SK-N-MC (cell line): ENCODE data around the gene PRSS12.
"Not testable (repeated sequence)": the region's sequence is repeated elsewhere in the genome, so short reads cannot be mapped to it uniquely, and the experiment has no call there.

Experiments used
- DNase-seq: peaks from one replicate; pipeline ENCODE4 v3.0.0-alpha.2; 2011; ENCODE audit warnings: low read depth, low spot score
- H3K27ac ChIP-seq: fragments of 200-600 bp; sonication (generic); 2 replicates; pipeline ENCODE4 v1.5.1; 2016; ENCODE audit warnings: mixed run types
- H3K36me3 ChIP-seq: fragments of 200-600 bp; sonication (generic); 2 replicates; pipeline ENCODE4 v1.6.1; 2017; ENCODE audit warnings: antibody characterized with exemption, low read length, mixed read lengths; ENCODE audit not compliant: insufficient read depth
- H3K4me3 ChIP-seq: fragments of 200-600 bp; sonication (generic); 2 replicates; pipeline ENCODE4 v1.5.1; 2016
- H3K9ac ChIP-seq: fragments of 200-600 bp; sonication (generic); 2 replicates; pipeline ENCODE4 v1.8.0; 2017; ENCODE audit warnings: mixed run types, mixed read lengths; ENCODE audit not compliant: insufficient read length
- H3K9me3 ChIP-seq: fragments of 200-600 bp; sonication (generic); 2 replicates; pipeline ENCODE4 v1.6.1; 2017; ENCODE audit warnings: low read depth, mild to moderate bottlenecking, antibody characterized with exemption, low read length, moderate library complexity, mixed read lengths
- EZH2 ChIP-seq: fragments of 200-600 bp; sonication (generic); IDR thresholded peaks from one replicate; pipeline ENCODE4 v1.6.1; 2017; ENCODE audit warnings: antibody characterized with exemption
- FOXP2 ChIP-seq: optimal IDR thresholded peaks from 2 replicates; pipeline ENCODE3; 2011; ENCODE audit warnings: mild to moderate bottlenecking, moderate library complexity; ENCODE audit not compliant: insufficient read depth; ENCODE audit errors: extremely low read length, control extremely low read depth
- POLR2AphosphoS5 ChIP-seq: IDR thresholded peaks from 2 replicates; pipeline ENCODE4 v1.6.1; 2012; ENCODE audit warnings: mild to moderate bottlenecking, low read depth, low read length, borderline replicate concordance

PRSS12 gene

DNA sequence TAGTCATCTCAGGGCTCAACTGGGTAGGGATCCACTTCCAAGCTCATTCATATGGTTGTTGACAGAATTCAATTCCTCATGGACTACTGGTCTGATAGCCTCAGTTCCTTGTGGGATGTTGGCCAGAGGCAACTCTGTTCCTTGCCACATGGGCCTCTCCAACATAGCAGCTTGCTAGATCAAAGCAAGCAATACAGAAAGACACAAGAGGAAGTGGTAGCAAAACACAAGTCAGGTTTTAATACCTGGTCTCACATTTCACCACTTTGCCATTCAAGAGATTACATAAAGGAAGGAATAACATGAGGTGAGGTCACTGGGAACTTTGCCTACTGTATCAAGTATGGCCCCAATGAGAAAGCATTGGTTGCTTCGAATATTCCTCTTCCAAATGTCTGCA lies 79.2 kb downstream of the PRSS12 start:
- no peak for DNase-seq
- TF ChIP-seq EZH2 (no peak), POLR2AphosphoS5 (no peak), FOXP2 (no peak)

GRCh38 chr4:118271788-118272187 lies 81.0 kb downstream of the PRSS12 start:
- H3K27ac ChIP-seq: no peak overlapping the region
- H3K4me3 ChIP-seq: no peak overlapping the region
- H3K9ac ChIP-seq: no peak overlapping the region
- no peaks in the 10 kb centered on the region for H3K36me3 ChIP-seq
- TF ChIP-seq EZH2 (no peak), POLR2AphosphoS5 (no peak), FOXP2 (no peak)
- no peak for DNase-seq
- no peaks in the 10 kb centered on the region for H3K9me3 ChIP-seq

More for the DNA sequence above, 79.2 kb downstream of the PRSS12 start:
- Histone ChIP-seq H3K36me3 (no peaks in the 10 kb centered on the region), H3K27ac (no peak overlapping the region), H3K9ac (no peak overlapping the region), H3K4me3 (no peak overlapping the region), H3K9me3 (no peaks in the 10 kb centered on the region)

- no peak for TF ChIP-seq POLR2AphosphoS5
- no peak for TF ChIP-seq EZH2
- no peak for TF ChIP-seq FOXP2
- no peaks in the 10 kb centered on the region for H3K9me3 ChIP-seq
- H3K9ac ChIP-seq: no peak overlapping the region
- H3K36me3 ChIP-seq: no peaks in the 10 kb centered on the region
- no peak overlapping the region for H3K27ac ChIP-seq
- DNase-seq: peak; percentile 85
- H3K4me3 ChIP-seq: peak overlapping the region; percentile 38; the same call in 1 of the 2 replicates
Observed at GRCh38 chr4:118270492-118270891, 82.3 kb downstream of the PRSS12 start.

GRCh38 chr4:118268780-118269179 lies 84.0 kb downstream of the PRSS12 start:
- TF ChIP-seq EZH2: no peak
- no peak overlapping the region for H3K4me3 ChIP-seq
- DNase-seq: no peak
- H3K36me3 ChIP-seq: no peaks in the 10 kb centered on the region
- H3K27ac ChIP-seq: no peak overlapping the region
- H3K9me3 ChIP-seq: no peaks in the 10 kb centered on the region
- no peak overlapping the region for H3K9ac ChIP-seq

DNA sequence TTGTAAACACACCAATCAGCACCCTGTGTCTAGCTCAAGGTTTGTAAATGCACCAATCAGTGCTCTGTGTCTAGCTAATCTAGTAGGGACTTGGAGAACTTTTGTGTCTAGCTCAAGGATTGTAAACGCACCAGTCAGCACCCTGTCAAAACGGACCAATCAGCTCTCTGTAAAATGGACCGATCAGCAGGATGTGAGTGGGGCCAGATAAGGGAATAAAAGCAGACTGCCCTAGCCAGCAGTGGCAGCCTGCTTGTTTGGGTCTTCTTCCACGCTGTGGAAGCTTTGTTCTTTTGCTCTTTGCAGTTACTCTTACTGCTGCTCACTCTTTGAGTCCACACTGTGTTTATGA lies 86.7 kb downstream of the PRSS12 start:
- not testable (repeated sequence) for DNase-seq, H3K27ac ChIP-seq, H3K4me3 ChIP-seq, H3K9me3 ChIP-seq, H3K36me3 ChIP-seq, H3K9ac ChIP-seq

GRCh38 chr4:118265312-118266144 lies 87.3 kb downstream of the PRSS12 start:
- Histone ChIP-seq H3K27ac (no peak overlapping the region), H3K36me3 (no peaks in the 10 kb centered on the region), H3K4me3 (no peak overlapping the region), H3K9ac (no peak overlapping the region), H3K9me3 (no peaks in the 10 kb centered on the region)
- TF ChIP-seq POLR2AphosphoS5 (no peak), FOXP2 (no peak), EZH2 (no peak)
- no peak for DNase-seq

DNA sequence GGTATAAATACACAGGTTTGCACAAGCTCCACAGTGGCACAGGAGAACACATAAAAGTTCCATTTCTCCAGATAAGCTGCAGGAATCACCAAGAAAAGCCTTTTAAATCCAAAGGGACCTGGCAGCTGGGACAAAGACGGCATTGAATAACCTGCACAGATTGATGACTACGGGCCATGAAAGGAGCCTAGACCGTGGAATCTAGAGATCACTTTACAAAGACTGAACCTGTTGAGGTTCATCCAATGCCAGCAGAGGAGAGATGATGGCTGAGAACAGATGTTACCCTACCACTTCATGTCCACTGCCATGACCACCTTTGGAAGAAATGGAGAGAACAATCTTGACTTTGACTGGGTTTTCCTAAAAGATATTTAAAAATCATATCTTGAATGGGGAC lies 88.7 kb downstream of the PRSS12 start:
- Histone ChIP-seq H3K36me3 (no peaks in the 10 kb centered on the region), H3K9ac (no peak overlapping the region), H3K4me3 (no peak overlapping the region), H3K27ac (no peak overlapping the region), H3K9me3 (no peaks in the 10 kb centered on the region)
- no peak for TF ChIP-seq POLR2AphosphoS5
- no peak for TF ChIP-seq FOXP2
- no peak for TF ChIP-seq EZH2
- no peak for DNase-seq

DNA sequence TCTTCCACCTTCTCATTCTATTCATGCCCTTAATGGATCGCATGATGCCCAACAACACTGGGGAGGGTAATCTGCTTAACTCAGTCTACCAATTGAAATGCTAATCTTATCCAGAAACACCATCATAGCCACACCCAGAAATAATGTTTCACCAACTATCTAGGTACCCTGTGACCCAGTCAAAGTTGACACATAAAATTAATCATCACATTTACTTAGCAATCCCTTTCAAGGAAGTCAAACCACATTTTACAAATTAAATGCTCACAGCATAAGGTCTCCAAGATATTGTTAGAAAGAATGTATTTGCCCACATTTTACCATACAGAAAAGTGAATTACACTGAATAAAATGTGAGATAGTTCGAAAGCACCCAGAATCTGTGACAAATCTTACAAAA lies 92.5 kb downstream of the PRSS12 start:
- Histone ChIP-seq H3K9me3 (no peaks in the 10 kb centered on the region), H3K36me3 (no peaks in the 10 kb centered on the region), H3K4me3 (no peak overlapping the region), H3K9ac (no peak overlapping the region), H3K27ac (no peak overlapping the region)
- TF ChIP-seq FOXP2: no peak
- no peak for TF ChIP-seq EZH2
- TF ChIP-seq POLR2AphosphoS5: no peak
- no peak for DNase-seq

DNA sequence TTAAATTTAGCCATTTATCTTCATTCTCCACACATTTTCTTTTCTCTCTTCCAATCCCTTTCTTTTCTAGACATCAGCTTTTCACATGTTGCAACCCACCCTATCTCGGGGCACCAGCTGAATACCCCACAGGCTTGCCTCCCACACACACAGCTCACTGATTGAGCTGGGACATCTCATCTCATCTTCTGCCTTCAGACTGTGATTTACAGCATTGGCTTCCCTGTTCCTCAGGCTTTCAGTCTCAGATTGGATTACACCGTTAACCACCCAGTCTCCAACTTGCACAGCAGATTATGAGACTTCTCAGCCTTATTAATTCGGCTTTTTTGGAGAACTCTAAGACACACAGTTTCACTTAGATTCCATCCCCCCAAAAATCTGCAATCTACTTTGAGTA lies 93.7 kb downstream of the PRSS12 start:
- no peak for TF ChIP-seq FOXP2
- TF ChIP-seq EZH2: no peak
- no peak for TF ChIP-seq POLR2AphosphoS5
- Histone ChIP-seq H3K4me3 (no peak overlapping the region), H3K9ac (no peak overlapping the region), H3K27ac (no peak overlapping the region), H3K9me3 (no peaks in the 10 kb centered on the region), H3K36me3 (no peaks in the 10 kb centered on the region)
- DNase-seq: no peak
